Epithelial cell of proximal tubule (primary cell): ENCODE measurements around the gene NUBP1. TPM values are rescaled to one million over a fixed set of nuclear protein-coding genes. Genes with fewer than 3 reads are reported as not detected.
A peak's percentile ranks its signal among the peaks of the same experiment; 100 is the strongest.

Experiments used
- DNase-seq: peaks from one replicate; pipeline ENCODE4 v3.0.0-alpha.2; 2011; ENCODE audit warnings: low read depth
- H3K4me3 ChIP-seq: 2 replicates; pipeline ENCODE4 v1.5.1; 2011; ENCODE audit warnings: low read depth, mild to moderate bottlenecking, low read length
- CTCF ChIP-seq: conservative IDR thresholded peaks from 2 replicates; pipeline ENCODE4 v1.5.1; 2012; ENCODE audit warnings: low read depth, mild to moderate bottlenecking, low read length
- total RNA-seq: library from RNA; depleted of rRNA; stranded (reverse); fragments of >200 nt; gene quantifications from 2 replicates; pipeline ENCODE4 v1.2.3, GENCODE V29; 2015

NUBP1 gene
- total RNA-seq, 1 donor from 2014 or later: 44.2 TPM

- no peak for DNase-seq
- H3K4me3 ChIP-seq: no peak overlapping the region
- no peak for TF ChIP-seq CTCF
Measured at GRCh38 chr16:10728003-10728887, 15.4 kb upstream of the NUBP1 start.

DNA sequence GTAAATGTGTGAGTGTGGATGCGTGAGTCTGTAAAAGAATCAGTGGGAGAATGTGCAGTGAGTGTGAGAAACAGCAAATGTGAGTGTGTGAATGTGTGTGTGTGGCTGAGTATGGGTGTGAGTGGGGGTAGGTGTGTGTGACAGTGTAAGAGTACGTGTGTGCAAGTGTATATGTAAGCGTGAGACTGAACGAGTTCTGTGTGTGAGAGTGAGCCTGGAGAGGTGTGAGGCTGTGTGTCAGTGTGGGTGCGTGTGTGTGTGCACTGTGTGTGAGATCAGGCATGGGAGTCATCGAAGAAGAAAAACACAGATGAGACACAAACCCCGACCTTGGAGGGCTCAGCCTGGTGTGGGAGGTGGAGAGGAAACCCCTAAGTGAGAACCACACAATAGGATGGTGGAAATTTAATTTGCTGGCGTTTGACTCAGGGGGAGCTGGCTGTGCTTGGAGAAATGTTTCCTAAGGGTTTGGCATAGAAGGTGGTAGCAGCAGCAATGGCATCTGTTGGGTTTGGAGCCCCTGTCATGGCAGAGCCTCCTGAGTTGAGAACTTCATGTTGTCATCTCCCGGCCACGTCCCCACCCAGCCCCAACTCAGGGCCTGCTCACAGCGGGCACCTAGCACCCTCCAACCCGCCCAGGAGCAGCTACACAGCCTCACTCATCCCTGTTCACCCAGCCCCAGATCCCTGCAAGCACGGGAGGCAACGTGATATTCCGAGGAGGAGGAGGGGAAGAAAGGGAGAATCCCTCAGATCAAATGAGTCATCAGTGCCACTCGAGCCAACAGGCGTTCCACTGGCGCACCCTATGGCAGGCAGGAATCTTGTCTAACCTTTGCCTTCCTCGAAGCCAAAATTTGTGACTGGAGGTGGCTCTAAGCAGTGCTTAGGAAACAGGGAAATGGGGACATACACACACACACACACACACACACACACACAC is 14.3 kb upstream of the NUBP1 start:
- TF ChIP-seq CTCF: peak; percentile 33
- DNase-seq: no peak
- H3K4me3 ChIP-seq: no peak overlapping the region

- no peak for TF ChIP-seq CTCF
- no peak for DNase-seq
- no peak overlapping the region for H3K4me3 ChIP-seq
Measured at GRCh38 chr16:10731790-10732189, 11.9 kb upstream of the NUBP1 start.

DNA sequence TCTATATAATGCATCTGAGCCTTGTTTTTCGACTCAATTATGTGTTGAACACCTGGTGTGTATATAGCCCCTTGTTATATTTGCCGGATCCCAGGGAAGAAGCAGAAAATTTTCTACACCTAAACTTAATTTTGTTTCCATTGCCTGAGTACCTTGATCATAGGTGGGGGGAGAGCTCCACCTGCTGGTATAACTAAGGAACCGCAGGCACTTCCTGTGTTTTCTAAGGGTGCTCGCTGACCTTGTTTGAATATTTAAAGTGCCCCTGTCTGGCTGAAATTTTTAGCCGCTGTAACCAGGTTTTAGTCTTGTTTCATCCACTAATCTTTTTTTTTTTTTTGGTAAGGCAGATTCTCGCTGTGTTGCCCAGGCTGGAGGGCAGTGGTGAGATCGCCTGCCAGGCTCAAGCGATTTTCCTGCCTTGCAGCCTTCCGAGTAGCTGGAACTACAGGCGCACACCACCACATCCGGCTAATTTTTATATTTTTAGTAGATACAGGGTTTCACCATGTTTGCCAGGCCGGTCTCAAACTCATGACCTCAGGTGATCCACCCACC is 6.5 kb upstream of the NUBP1 start:
- DNase-seq: no peak
- TF ChIP-seq CTCF: peak; percentile 96
- no peak overlapping the region for H3K4me3 ChIP-seq

DNA sequence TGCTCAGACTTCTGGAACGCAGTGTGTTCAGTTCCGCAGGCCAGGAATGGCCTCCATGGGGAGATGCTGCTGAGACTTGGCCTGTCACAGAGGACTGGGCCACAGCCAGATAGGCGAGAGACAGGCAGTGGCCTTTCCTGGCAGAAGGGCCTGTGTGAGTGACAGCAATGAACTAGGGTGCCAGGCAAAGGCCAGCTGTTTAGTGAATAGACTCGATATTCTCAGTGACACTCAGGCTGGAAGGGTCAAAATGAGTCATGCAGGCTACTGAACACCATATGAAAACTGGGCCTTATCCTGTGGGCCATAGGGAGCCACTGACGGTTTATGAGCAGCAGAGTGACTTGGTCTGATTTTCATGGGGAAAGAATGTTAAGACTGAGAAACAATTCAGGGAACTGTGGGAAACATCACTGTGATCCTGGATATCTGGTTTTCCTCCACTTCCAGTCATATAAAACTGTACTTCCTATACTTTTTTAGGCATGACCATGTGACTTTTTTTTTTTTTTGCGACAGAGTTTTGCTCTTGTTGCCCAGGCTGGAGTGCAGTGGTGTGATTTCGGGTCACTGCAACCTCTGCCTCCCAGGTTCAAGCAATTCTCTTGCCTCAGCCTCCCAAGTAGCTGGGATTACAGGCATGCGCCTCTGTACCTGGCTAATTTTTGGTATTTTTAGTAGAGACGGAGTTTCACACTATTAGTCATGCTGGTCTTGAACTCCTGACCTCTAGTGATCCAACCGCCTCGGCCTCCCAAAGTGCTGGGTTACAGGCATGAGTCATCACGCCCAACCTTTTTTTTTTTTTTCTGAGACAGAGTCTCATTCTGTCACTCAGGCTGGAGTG is 5.2 kb upstream of the NUBP1 start:
- DNase-seq: peak; percentile 67
- no peak for TF ChIP-seq CTCF
- H3K4me3 ChIP-seq: no peak overlapping the region
